Measurements from ENCODE around the gene LSM7. TPM values are rescaled to one million over a fixed set of nuclear protein-coding genes. Genes with fewer than 3 reads are reported as not detected.

LSM7 gene
- total and polyA plus RNA-seq, 2 of the 13 experiments (the other 11 are each of a cell fraction or from before 2014, with no cell fraction given): 140 to 205 TPM

GRCh38 chr19:2315818-2316353, 12.5 kb downstream of the LSM7 start (continued):
- 0 out of 2 replicates have a peak, but pooled peaks have one; percentile 70 for TF ChIP-seq THAP7 (CRISPR knock-in tag; IDR thresholded peaks at IDR 0.05)
- TF ChIP-seq, protein P1, sequence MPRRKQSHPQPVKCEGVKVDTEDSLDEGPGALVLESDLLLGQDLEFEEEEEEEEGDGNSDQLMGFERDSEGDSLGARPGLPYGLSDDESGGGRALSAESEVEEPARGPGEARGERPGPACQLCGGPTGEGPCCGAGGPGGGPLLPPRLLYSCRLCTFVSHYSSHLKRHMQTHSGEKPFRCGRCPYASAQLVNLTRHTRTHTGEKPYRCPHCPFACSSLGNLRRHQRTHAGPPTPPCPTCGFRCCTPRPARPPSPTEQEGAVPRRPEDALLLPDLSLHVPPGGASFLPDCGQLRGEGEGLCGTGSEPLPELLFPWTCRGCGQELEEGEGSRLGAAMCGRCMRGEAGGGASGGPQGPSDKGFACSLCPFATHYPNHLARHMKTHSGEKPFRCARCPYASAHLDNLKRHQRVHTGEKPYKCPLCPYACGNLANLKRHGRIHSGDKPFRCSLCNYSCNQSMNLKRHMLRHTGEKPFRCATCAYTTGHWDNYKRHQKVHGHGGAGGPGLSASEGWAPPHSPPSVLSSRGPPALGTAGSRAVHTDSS (CRISPR knock-in tag; conservative IDR thresholded peaks at IDR 0.05): no peak
- 0 out of 2 replicates have a peak, but pooled peaks have one; percentile 46 for TF ChIP-seq ZNF329 (CRISPR knock-in tag; IDR thresholded peaks at IDR 0.05; ENCODE audit: low read depth)
- no peak for TF ChIP-seq ZNF83 (CRISPR knock-in tag; IDR thresholded peaks at IDR 0.05; ENCODE audit: borderline replicate concordance)
- TF ChIP-seq ZBTB42 (CRISPR knock-in tag; IDR thresholded peaks at IDR 0.05): no peak
- TF ChIP-seq ZNF761 (CRISPR knock-in tag; conservative IDR thresholded peaks at IDR 0.05): 0 out of 2 replicates have a peak, but pooled peaks have one; percentile 36
- TF ChIP-seq ZNF614 (CRISPR knock-in tag; IDR thresholded peaks at IDR 0.05; ENCODE audit: borderline replicate concordance): peak; percentile 71; the same call in 1 of the 2 replicates
- peak; percentile 35 for TF ChIP-seq FOSL2 (CRISPR knock-in tag; IDR thresholded peaks at IDR 0.05)
- TF ChIP-seq HDAC6 (IDR thresholded peaks at IDR 0.05; ENCODE audit: low read depth, low read length): no peak
- peak; percentile 30; the same call in 1 of the 2 replicates for TF ChIP-seq DRAP1 (CRISPR knock-in tag; IDR thresholded peaks at IDR 0.05)
- TF ChIP-seq ZNF484 (CRISPR knock-in tag; IDR thresholded peaks at IDR 0.05; ENCODE audit: borderline replicate concordance, low read depth): no peak
- TF ChIP-seq MTA1 (CRISPR knock-in tag; IDR thresholded peaks at IDR 0.05; ENCODE audit: borderline replicate concordance): 0 out of 2 replicates have a peak, but pooled peaks have one; percentile 50
- TF ChIP-seq ZBTB38 (CRISPR knock-in tag; IDR thresholded peaks at IDR 0.05): peak; percentile 56; the same call in 1 of the 2 replicates
- TF ChIP-seq HOMEZ (CRISPR knock-in tag; IDR thresholded peaks at IDR 0.05; ENCODE audit: low read depth): no peak
- no peak for TF ChIP-seq ZFP36L2 (CRISPR knock-in tag; IDR thresholded peaks at IDR 0.05)
- no peak for TF ChIP-seq ZNF296 (CRISPR knock-in tag; conservative IDR thresholded peaks at IDR 0.05)
- TF ChIP-seq ZNF737 (CRISPR knock-in tag; IDR thresholded peaks at IDR 0.05; ENCODE audit: borderline replicate concordance): no peak
- TF ChIP-seq ZFP41 (CRISPR knock-in tag; IDR thresholded peaks at IDR 0.05; ENCODE audit: borderline replicate concordance): no peak; the same call in 1 of the 2 replicates
- TF ChIP-seq ZKSCAN5 (CRISPR knock-in tag; IDR thresholded peaks at IDR 0.05): no peak
- no peak for TF ChIP-seq MAF1 (CRISPR knock-in tag; IDR thresholded peaks at IDR 0.05; ENCODE audit: borderline replicate concordance)
- TF ChIP-seq CTCF (CRISPR knock-in tag; IDR thresholded peaks at IDR 0.05): peak; percentile 98
- TF ChIP-seq MED1 (CRISPR knock-in tag; IDR thresholded peaks at IDR 0.05): 0 out of 2 replicates have a peak, but pooled peaks have one; percentile 10
- no peak for TF ChIP-seq ZFP62 (CRISPR knock-in tag; IDR thresholded peaks at IDR 0.05)
- no peak for TF ChIP-seq ZNF747 (CRISPR knock-in tag; IDR thresholded peaks at IDR 0.05; ENCODE audit: borderline replicate concordance)
- TF ChIP-seq NFIB (CRISPR knock-in tag; IDR thresholded peaks at IDR 0.05; ENCODE audit: borderline replicate concordance): no peak

All from HepG2 (cell line).